GM15510 (cell line): Measurements from ENCODE around the gene ANKRD45.

Source experiments
- POLR2A ChIP-seq: IDR thresholded peaks from 3 replicates; pipeline ENCODE4 v1.6.1; 2011; ENCODE audit warnings: borderline replicate concordance; ENCODE audit not compliant: insufficient read length; ENCODE audit errors: extremely low read depth

The ANKRD45 gene, protein sequence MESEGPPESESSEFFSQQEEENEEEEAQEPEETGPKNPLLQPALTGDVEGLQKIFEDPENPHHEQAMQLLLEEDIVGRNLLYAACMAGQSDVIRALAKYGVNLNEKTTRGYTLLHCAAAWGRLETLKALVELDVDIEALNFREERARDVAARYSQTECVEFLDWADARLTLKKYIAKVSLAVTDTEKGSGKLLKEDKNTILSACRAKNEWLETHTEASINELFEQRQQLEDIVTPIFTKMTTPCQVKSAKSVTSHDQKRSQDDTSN

DNA sequence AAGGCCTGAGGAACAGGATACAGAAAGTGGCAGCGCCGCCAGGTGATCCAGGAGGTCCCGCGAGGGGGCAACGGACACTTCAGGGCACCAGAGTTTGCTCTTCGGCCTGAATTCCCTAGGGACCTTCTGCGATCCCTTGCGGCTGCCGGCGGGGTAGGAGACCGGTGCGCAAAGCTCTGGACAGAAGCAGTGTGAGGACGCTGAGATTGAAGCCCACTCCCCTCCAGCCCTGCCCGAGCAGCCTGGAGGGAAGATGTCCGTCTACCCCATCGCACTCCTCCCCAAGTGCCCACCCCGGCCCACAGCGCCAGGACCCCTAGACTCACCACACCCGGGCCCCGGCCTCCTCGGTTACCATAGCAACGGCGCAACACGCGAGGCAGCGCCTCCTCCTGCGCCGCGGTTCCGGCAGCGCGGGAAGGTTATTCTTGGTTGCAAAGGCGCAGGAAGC, at the start of gene ANKRD45:
Gene ANKRD45, minus strand, starts transcription at position 361 of the 451 bp plus-strand sequence. CDS start 10,433 bp downstream, outside the sequence.
- TF ChIP-seq POLR2A: no peak

DNA sequence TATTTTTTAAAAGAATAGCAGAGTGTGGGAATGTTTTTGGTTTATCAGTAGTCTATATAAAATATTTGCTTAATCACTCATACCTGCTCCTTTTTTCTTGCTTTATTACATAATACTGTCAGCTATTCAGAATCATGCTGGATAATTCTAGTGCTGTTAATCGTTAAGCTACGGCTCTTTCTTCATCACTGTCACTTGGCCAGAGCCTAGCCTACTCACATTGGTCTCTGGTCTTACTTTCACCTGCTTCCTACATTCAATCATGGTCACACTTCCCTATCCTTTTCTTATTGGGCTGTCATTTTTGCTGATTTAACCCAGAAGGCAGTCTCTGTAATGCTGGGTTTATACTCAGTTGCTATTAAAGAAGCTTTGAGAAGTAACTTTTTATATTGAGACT, 47.6 kb upstream of the ANKRD45 start:
- TF ChIP-seq POLR2A: no peak

DNA sequence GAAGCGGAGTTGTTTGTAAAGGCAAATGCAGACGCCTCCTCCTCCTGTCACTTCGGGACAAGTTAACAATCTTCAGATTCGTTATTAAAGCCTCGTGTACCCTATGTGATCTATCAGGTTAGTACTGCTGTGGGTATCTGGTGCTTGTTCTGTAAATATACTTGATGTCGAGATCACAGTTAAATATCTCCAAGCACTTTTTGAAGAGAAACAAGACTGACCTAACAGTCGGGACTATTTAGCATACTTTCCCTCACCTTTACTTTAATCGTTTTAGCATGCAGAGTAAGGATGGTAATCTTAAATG, 45.8 kb upstream of the ANKRD45 start:
- TF ChIP-seq POLR2A: no peak

DNA sequence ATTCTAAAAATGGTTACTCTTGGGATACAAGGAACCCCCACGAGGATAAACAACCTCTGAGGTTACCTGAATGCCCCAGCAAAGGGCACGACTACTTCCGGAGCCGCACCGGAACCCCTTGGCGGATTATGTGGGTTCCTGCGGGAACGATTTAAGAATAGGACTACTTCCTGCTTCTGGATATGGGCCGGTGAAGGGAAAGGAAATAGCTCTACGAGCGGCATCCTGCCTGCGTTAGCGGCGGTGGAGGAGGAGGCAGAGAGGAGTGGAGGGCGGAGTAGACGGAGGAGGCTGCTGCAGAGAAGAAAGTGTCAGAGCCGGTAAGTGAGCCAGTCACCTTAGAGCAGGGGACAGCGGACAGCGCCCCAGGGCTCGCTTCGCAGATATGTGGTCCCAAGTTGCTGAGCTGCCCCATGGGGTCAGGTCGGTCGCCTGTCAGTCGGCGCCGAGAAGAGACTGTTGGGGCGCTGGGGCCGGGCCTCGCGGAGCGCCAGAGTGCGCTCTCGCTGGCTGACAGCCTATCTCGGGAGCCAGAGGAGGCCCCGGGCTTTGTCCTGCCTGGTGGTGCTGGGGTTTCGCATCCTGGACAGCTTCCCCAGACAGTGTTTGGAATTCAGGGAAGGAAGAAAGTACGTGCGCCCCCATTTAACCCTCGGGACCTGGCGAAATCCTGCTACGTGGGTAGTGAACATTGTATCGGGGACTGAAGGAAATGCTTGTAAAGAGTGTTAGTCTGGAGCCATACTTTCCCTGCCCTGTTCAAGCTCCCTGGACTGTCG, 45.3 kb upstream of the ANKRD45 start, which contains the start of gene KLHL20:
Gene KLHL20, plus strand, starts transcription at position 223 of the 779 bp plus-strand sequence. CDS start 1,063 bp downstream, outside the sequence.
- TF ChIP-seq POLR2A: peak; percentile 83

DNA sequence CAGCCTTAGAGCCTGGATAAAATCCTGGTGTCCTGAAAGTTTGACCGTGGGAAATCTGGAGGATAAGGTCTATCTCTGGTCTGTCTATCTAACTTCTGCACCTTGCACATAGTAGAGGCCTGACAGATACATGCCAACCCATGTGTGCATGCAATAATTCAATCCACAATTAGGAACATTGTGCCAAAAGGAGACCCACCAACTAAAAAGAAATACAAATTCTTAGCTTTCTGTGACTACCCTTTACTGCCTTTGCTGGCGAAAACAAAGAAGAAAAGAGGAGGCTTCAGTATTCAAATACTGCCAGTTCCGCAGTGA, 44.7 kb upstream of the ANKRD45 start:
- TF ChIP-seq POLR2A: no peak

DNA sequence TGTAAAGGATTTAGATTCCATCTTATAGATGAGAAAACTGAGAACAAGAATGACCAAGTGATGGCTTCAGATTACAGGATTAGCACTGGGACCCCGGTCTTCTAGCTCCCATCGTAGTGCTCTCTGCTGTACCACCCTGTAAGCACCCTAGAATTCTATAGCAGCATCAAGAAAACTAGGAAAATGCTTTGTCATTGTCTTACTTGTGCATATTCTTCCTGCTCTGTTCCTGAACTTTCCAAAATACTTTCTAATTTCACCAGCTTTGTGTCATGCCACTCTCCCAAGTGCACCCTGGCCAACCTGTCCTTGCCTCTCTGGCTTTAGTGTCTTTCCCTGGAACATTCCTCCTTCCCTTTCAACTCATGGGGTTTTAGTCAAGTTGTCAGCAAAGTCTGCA, 39.1 kb upstream of the ANKRD45 start:
- TF ChIP-seq POLR2A: no peak

DNA sequence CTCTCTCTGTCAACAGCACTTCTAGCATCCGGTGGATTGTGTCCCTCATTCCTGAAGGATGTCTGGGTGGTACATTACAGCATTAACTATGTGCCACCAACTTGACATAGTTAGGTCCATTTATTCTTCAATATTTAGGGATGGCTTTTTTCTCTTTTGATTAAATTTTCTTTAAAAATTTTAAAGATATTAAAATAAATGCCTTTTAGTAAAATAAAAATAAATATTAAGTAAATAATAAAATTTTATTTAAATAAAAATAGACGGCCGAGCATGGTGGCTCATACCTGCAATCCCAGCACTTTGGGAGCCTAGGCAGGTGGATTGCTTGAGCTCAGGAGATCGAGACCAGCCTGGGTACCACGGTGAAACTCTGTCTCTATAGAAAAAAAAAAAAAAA, 35.5 kb upstream of the ANKRD45 start:
- TF ChIP-seq POLR2A: no peak

DNA sequence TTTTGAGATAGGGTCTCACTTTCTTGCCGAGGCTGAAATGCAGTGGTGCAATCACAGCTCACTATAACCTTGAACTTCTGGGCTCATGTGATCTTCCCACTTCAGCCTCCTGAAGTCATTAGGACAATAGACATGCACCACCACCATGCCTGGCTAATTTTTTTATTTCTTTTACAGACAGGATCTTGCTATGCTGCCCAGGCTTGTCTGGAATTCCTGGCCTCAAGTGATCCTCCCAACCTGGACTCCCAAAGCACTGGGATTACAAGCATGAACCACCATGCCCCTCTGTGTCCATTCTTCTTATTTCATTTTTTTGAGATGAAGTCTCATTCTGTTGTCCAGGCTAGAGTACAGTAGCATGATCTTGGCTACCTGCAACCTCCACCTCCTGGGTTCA, 33.1 kb upstream of the ANKRD45 start:
- TF ChIP-seq POLR2A: no peak

DNA sequence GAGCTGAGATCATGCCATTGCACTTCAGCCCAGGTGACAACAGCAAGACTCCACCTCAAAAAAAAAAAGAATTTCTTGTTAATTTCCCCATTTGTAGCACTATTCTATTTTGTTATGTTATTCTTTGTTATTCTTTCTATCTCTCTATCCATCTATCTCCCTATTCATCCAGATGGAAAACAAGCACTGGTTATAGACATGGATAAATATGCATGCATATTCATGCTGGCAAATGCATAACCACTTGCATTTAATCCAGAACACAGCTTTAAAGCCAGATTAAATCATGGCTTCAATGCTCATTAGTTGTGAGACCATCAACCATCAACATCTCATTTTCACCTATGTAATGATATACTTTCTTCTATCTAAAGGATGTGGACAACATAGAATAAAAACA, 23.6 kb upstream of the ANKRD45 start:
- TF ChIP-seq POLR2A: no peak

DNA sequence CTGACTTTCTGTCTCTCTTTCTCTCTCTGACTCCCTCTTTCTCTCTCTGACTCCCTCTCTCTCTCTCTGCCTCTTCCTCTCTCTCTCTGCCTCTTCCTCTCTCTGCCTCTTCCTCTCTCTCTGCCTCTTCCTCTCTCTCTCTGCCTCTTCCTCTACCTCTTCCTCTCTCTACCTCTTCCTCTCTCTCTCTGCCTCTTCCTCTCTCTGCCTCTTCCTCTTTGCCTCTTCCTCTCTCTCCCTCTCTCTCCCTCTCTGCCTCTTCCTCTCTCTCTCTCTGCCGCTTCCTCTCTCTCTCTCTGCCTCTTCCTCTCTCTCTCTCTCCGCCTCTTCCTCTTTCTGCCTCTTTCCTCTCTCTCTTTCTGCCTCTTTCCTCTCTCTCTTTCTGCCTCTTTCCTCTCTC, 18.6 kb upstream of the ANKRD45 start:
- no peak for TF ChIP-seq POLR2A

DNA sequence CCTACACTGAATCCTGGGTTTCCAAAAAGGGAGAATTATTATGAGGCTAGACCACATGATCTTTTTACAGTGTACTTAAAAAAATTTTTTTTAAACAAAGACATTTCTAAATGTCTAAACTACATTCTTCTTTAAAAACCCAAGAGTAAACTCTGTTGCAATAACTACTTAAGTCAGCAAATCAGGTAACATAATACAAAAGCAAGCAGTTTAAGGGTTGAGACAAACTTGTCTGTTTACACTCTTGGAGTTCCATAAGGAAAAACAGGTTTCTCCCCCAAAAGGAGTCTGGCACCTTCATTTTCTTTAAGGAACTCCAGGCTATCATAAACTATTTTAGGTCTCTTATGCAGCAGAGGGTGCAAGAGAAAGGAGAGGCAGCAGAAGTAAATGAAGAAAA, 12.5 kb upstream of the ANKRD45 start:
- TF ChIP-seq POLR2A: no peak

DNA sequence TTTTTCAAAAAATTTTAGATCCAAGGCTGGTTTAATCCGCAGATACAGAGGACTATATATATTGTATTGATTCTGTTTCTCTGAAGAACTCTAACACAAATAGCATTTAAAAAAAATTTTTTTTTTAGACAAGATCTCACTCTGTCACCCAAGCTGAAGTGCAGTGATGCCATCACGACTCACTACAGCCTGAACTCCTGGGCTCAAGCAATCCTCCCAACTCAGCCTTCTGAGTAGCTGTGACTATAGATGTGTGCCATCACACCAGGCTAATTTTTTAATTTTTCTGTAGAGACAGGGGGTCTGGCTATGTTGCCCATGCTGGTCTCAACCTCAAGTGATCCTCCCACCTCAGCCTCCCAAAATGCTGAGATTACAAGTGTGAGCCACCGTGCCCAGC, 3.0 kb downstream of the ANKRD45 start:
- TF ChIP-seq POLR2A: no peak

DNA sequence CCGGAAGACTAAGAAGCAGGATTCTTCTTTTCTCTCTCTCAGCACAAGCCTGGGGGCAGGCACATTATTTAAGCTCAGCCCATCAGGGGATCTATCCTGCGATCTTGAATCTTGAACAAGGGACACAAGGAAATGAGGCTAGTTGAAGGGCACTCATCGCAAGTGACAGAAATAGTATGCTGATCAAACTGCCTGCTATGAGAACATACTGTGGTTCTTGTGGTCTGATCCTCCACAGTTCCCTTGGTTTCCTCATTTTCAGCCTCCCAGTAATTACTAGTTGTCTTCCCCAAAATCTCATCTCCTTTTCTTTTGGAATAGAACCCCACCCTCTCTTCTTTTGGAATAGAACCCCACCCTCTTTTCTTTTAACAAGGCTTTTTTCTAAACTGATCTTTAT, 6.5 kb downstream of the ANKRD45 start:
- no peak for TF ChIP-seq POLR2A

DNA sequence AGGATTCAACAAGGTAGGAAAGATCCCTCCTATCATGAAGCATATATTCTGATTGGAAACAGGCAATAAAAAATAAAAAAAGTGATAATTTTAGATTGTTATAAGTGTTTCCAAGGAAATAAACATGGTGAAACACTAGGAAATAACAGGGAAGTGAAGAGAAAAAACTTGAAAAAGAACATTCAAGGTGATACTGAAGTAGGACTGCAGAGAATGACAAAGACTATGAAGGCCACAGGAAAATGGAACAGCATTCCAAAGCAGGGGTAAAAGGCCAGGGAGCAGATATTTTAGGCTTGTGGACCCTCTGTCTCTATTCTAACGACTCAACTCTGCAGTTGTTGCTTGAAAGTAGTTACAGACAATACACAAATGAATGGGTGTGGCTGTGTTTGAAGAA, 7.9 kb downstream of the ANKRD45 start:
- TF ChIP-seq POLR2A: no peak

DNA sequence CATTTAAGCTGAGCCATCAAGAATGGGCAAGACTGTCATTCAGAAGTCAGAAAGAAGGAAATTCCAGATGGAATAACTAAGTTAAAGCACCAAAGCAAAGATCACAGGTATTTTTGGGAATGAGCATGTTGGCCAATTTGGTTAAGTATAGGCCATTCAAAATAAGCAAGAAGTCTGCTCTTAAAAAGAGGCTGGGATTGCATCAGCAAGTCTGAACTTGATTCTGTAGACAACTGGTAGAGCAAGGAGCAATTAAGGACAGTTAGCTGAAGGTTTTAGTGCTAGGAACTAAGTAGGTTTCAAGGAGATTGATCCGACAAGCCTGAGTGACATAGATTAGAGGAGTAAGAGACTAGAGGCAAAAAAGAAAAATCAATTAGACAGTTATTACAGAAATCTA, 8.4 kb downstream of the ANKRD45 start:
- no peak for TF ChIP-seq POLR2A

DNA sequence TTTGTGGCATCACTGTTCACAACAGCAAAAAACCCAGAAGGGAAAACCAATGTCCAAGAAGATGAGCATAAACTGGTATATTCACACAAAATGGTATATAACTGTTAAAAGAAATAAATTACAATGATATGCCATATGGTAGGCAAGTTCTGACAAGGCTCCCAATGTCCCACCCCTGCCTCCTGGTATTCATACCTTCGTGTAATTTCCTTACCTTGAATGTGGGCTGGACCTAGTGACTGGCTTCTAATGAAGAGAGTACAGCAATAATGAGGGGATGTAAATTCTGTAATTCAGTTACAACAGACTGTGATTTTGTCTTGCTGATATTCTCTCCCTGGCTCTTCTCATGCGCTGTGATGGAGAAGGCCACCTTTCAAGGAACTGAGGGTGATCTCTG, 9.3 kb downstream of the ANKRD45 start:
- TF ChIP-seq POLR2A: no peak
